ENCODE results near the gene TM9SF4.

Gene TM9SF4

DNA sequence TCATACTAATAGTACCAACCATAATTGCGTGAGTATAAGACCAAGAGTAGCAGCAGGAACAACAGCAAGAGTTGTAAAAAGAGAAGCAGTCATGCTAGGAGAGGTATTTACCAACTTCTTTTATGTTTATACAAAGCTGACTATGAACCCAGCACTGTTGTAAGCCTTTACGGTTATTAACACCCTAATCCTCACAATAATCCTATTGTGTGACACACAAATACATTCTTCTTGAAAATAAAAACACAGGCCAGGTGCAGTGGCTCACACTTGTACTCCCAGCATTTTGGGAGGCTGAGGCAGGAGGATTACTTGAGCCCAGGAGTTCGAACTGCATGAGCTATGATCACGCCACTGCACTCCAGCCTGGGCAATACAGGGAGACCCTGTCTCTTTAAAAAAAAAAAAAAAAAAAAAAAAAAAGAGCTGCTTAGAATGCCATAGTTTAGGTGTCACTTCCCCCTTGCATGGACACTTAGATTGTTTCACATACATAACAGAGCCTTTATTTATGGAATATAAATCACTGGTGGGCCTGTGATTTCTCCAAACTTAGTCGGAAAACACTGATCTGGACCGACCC, 37.3 kb upstream of the TM9SF4 start:
- Histone ChIP-seq H3K36me3 (ENCODE audit: control insufficient read depth, insufficient read depth, low read length, severe bottlenecking) (no peaks in the 10 kb centered on the region), H3K9me3 (ENCODE audit: control insufficient read depth, low read length) (no peaks in the 10 kb centered on the region), H3K4me1 (ENCODE audit: control insufficient read depth, insufficient read depth, low read length) (peaks cover 12% of the 10 kb centered on the region), H3K9ac (ENCODE audit: low read length) (no peak overlapping the region), H3K4me3 (ENCODE audit: low read length) (no peak overlapping the region), H3K27me3 (replicated peaks; ENCODE audit: control insufficient read depth, insufficient read depth, low read length) (peaks cover 30% of the 10 kb centered on the region)
- DNase-seq (ENCODE audit: low read depth) = no peak

DNA sequence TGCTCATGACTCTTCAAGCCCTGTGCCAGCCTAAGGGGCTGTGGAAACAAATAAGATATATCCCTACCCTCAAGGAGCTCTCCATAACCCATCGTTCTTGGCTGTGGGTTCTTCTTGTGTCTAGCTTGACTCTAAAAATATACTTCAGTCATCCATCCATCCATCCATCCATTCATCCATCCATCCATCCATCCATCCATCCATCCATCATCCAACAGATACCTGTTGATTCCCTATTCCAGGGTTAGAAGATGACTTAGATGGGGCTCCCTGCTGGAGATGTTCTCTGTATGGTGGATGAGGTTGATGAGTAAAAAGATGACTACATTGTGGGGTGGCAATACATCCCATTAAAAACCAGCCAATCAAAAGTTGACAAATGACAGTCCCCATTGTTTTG, 34.0 kb upstream of the TM9SF4 start:
- H3K9ac ChIP-seq (ENCODE audit: low read length) = no peak overlapping the region
- DNase-seq (ENCODE audit: low read depth) = no peak
- H3K4me3 ChIP-seq (ENCODE audit: low read length) = no peak overlapping the region
- no peaks in the 10 kb centered on the region for H3K9me3 ChIP-seq (ENCODE audit: control insufficient read depth, low read length)
- peaks cover 46% of the 10 kb centered on the region for H3K27me3 ChIP-seq (replicated peaks; ENCODE audit: control insufficient read depth, insufficient read depth, low read length)
- no peaks in the 10 kb centered on the region for H3K36me3 ChIP-seq (ENCODE audit: control insufficient read depth, insufficient read depth, low read length, severe bottlenecking)
- H3K4me1 ChIP-seq (ENCODE audit: control insufficient read depth, insufficient read depth, low read length) = no peaks in the 10 kb centered on the region

DNA sequence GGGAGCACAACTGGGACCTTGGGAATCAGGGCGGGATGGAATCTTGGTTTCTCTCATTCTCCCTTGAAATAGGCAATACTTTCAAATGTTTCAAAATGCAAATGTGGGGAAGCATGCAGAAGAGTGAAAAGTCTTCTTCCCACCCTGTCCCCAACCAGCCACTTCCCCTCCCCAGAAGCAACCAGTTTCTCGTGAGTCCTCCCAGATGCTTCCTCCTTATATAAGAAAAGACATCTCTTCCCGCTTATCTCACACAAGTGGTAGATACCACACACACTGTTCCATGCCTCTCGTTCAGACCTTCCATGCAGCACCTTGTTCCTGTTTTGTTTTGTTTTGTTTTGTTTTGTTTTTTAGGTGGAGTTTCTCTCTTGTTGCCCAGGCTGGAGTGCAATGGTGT, 32.3 kb upstream of the TM9SF4 start:
- DNase-seq (ENCODE audit: low read depth) = no peak
- Histone ChIP-seq H3K9ac (ENCODE audit: low read length) (no peak overlapping the region), H3K4me1 (ENCODE audit: control insufficient read depth, insufficient read depth, low read length) (no peaks in the 10 kb centered on the region)

DNA sequence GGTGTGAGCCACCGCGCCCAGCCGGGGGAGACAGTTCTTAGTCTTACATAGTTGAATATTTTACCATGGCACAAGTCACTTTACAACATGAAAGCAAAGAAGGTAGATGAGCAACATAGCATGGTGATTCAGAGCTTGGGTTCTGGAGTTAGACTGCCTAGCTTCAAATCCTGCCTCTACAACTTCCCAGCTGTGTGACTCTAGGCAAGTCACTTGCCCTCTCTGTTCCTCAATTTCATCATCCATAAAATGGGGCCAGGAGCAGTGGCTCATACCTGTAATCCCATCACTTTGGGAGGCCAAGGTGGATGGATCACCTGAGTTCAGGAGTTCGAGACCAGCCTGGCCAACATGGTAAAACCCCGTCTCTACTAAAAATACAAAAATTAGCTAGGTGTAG, 31.2 kb upstream of the TM9SF4 start:
- DNase-seq (ENCODE audit: low read depth) = no peak
- peaks cover 4% of the 10 kb centered on the region for H3K4me1 ChIP-seq (ENCODE audit: control insufficient read depth, insufficient read depth, low read length)
- no peak overlapping the region for H3K4me3 ChIP-seq (ENCODE audit: low read length)
- H3K36me3 ChIP-seq (ENCODE audit: control insufficient read depth, insufficient read depth, low read length, severe bottlenecking) = no peaks in the 10 kb centered on the region
- no peak overlapping the region for H3K9ac ChIP-seq (ENCODE audit: low read length)
- peaks cover 62% of the 10 kb centered on the region for H3K27me3 ChIP-seq (replicated peaks; ENCODE audit: control insufficient read depth, insufficient read depth, low read length)
- no peaks in the 10 kb centered on the region for H3K9me3 ChIP-seq (ENCODE audit: control insufficient read depth, low read length)

More for the DNA sequence above, 32.3 kb upstream of the TM9SF4 start:
- H3K36me3 ChIP-seq (ENCODE audit: control insufficient read depth, insufficient read depth, low read length, severe bottlenecking) = no peaks in the 10 kb centered on the region
- peaks cover 58% of the 10 kb centered on the region for H3K27me3 ChIP-seq (replicated peaks; ENCODE audit: control insufficient read depth, insufficient read depth, low read length)
- H3K9me3 ChIP-seq (ENCODE audit: control insufficient read depth, low read length) = no peaks in the 10 kb centered on the region
- no peak overlapping the region for H3K4me3 ChIP-seq (ENCODE audit: low read length)

DNA sequence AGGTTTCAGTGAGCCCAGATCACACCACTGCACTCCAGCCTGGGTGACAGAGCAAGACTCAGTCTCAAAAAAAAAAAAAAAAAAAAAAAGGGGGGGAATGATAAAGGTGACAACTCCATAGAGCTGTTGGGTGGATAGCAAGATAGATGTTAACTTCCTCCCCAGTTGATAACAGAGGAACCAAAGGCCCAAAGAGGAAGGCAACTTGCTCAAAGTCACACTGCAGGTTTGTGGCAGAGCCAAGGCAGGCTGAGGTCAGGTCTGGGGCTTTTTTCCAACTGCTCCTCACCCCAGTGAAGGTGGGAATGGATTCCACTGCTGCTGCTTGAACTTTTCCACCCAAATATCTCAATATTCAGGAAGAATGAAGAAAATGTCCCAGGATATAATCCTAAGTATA, 30.7 kb upstream of the TM9SF4 start:
- no peak overlapping the region for H3K9ac ChIP-seq (ENCODE audit: low read length)
- no peaks in the 10 kb centered on the region for H3K9me3 ChIP-seq (ENCODE audit: control insufficient read depth, low read length)
- H3K4me3 ChIP-seq (ENCODE audit: low read length) = no peak overlapping the region
- DNase-seq (ENCODE audit: low read depth) = no peak
- peaks cover 64% of the 10 kb centered on the region for H3K27me3 ChIP-seq (replicated peaks; ENCODE audit: control insufficient read depth, insufficient read depth, low read length)
- no peaks in the 10 kb centered on the region for H3K36me3 ChIP-seq (ENCODE audit: control insufficient read depth, insufficient read depth, low read length, severe bottlenecking)
- H3K4me1 ChIP-seq (ENCODE audit: control insufficient read depth, insufficient read depth, low read length) = peaks cover 4% of the 10 kb centered on the region

DNA sequence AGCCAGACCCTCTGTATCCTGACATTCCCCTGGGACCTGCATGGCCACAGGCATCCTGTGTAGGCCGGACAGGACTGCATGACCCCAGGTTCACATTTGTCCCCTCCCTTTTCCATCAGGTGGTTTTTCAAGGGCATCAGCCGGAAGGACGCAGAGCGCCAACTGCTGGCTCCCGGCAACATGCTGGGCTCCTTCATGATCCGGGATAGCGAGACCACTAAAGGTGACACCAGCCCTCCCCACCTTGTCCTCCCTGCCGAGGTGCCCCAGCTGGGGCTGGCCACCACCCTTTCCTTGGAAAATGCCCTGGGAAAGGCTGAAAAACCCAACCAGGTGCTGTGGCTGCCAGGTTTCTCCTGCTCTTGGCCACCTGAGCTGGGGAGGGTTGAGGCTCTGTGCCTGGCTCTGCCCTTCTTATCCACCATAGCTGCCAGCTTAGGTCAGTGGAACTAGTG, 29.8 kb upstream of the TM9SF4 start:
- Histone ChIP-seq H3K9ac (ENCODE audit: low read length) (no peak overlapping the region), H3K4me3 (ENCODE audit: low read length) (no peak overlapping the region), H3K4me1 (ENCODE audit: control insufficient read depth, insufficient read depth, low read length) (peaks cover 4% of the 10 kb centered on the region), H3K36me3 (ENCODE audit: control insufficient read depth, insufficient read depth, low read length, severe bottlenecking) (no peaks in the 10 kb centered on the region), H3K27me3 (replicated peaks; ENCODE audit: control insufficient read depth, insufficient read depth, low read length) (peaks cover 63% of the 10 kb centered on the region), H3K9me3 (ENCODE audit: control insufficient read depth, low read length) (no peaks in the 10 kb centered on the region)
- DNase-seq (ENCODE audit: low read depth) = no peak

DNA sequence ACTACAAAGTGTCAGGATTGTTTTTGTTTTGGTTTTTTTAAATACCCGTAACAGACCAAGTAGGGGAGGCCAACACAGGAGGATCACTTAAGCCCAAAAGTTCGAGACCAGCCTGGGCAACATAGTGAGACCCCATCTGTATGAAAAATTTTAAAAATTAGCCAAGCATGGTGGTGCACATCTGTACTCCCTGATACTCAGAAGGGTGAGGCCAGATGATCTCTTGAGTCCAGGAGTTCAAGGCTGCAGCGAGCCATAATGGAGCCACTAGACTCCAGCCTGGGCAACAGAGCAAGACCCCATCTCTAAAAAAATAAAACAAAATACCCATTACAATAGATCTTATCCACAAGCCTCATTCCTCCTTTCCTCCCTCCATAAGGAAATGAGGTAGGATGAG, 28.7 kb upstream of the TM9SF4 start:
- Histone ChIP-seq H3K27me3 (replicated peaks; ENCODE audit: control insufficient read depth, insufficient read depth, low read length) (peaks cover 62% of the 10 kb centered on the region), H3K9me3 (ENCODE audit: control insufficient read depth, low read length) (no peaks in the 10 kb centered on the region), H3K4me3 (ENCODE audit: low read length) (no peak overlapping the region), H3K36me3 (ENCODE audit: control insufficient read depth, insufficient read depth, low read length, severe bottlenecking) (no peaks in the 10 kb centered on the region), H3K9ac (ENCODE audit: low read length) (no peak overlapping the region), H3K4me1 (ENCODE audit: control insufficient read depth, insufficient read depth, low read length) (peaks cover 4% of the 10 kb centered on the region)
- DNase-seq (ENCODE audit: low read depth) = no peak

DNA sequence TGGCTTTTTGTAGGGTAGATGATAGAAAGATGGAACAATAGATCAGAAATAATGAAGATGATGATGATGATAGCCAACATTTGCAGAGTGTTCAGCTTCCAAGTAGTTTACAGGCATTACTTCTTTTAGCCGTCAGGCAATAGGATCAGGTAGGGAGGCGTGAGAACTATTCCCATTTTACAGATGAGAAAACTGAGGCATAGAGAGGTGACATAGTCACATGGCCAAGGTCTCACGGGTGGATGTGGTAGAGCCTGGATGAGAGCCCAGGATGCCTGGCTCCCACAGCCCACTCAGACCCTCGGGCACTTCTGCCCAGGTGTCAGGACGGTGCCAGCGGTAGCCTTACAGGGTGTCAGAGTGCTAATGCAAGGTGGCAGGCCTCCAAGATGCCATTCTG, 26.0 kb upstream of the TM9SF4 start:
- H3K36me3 ChIP-seq (ENCODE audit: control insufficient read depth, insufficient read depth, low read length, severe bottlenecking) = no peaks in the 10 kb centered on the region
- no peak overlapping the region for H3K9ac ChIP-seq (ENCODE audit: low read length)
- no peak for DNase-seq (ENCODE audit: low read depth)
- peaks cover 61% of the 10 kb centered on the region for H3K27me3 ChIP-seq (replicated peaks; ENCODE audit: control insufficient read depth, insufficient read depth, low read length)
- H3K9me3 ChIP-seq (ENCODE audit: control insufficient read depth, low read length) = peaks cover 1% of the 10 kb centered on the region
- H3K4me3 ChIP-seq (ENCODE audit: low read length) = no peak overlapping the region
- peaks cover 4% of the 10 kb centered on the region for H3K4me1 ChIP-seq (ENCODE audit: control insufficient read depth, insufficient read depth, low read length)

DNA sequence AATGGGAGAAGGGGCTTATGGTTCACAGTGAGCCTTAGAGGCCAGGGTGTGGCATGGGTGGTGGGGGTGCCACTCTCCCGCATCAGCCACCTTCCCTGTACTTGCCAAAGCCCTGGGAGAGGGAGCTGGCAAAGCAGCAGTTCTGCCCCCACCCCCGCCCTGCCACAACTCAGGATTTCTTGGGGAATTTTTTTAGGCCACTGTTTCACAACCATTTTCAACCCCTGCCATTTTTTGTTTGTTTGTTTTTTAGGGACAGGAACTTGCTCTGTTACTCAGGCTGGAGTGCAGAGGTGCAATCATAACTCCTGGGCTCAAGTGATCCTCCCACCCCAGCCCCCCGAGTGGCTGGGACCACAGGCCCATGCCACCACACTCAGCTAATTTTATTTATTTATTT, 22.4 kb upstream of the TM9SF4 start:
- peaks cover 6% of the 10 kb centered on the region for H3K9me3 ChIP-seq (ENCODE audit: control insufficient read depth, low read length)
- peaks cover 62% of the 10 kb centered on the region for H3K27me3 ChIP-seq (replicated peaks; ENCODE audit: control insufficient read depth, insufficient read depth, low read length)
- H3K9ac ChIP-seq (ENCODE audit: low read length) = no peak overlapping the region
- H3K4me1 ChIP-seq (ENCODE audit: control insufficient read depth, insufficient read depth, low read length) = peaks cover 4% of the 10 kb centered on the region
- H3K4me3 ChIP-seq (ENCODE audit: low read length) = no peak overlapping the region
- peak; percentile 20 for DNase-seq (ENCODE audit: low read depth)
- no peaks in the 10 kb centered on the region for H3K36me3 ChIP-seq (ENCODE audit: control insufficient read depth, insufficient read depth, low read length, severe bottlenecking)

DNA sequence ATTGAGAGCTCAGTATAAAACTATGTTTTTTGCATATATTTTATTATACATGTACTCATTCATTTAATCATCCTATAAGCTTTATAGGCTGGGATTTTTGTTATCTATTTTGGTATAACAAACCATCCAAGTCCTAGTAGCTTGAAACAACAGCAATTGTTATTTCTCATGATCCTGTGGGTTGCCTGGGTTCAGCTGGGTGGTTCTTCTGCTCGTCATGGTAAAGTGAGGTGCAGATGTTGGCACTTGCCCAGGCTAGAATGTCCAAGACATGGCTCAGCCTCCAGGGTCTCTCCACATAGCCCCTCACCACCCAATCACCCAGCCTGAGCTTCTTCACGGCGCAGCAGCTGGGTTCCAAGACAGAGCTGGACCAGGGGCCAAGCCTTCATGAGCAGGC, 20.8 kb upstream of the TM9SF4 start:
- DNase-seq (ENCODE audit: low read depth) = no peak
- H3K9ac ChIP-seq (ENCODE audit: low read length) = no peak overlapping the region
- H3K4me1 ChIP-seq (ENCODE audit: control insufficient read depth, insufficient read depth, low read length) = no peaks in the 10 kb centered on the region

DNA sequence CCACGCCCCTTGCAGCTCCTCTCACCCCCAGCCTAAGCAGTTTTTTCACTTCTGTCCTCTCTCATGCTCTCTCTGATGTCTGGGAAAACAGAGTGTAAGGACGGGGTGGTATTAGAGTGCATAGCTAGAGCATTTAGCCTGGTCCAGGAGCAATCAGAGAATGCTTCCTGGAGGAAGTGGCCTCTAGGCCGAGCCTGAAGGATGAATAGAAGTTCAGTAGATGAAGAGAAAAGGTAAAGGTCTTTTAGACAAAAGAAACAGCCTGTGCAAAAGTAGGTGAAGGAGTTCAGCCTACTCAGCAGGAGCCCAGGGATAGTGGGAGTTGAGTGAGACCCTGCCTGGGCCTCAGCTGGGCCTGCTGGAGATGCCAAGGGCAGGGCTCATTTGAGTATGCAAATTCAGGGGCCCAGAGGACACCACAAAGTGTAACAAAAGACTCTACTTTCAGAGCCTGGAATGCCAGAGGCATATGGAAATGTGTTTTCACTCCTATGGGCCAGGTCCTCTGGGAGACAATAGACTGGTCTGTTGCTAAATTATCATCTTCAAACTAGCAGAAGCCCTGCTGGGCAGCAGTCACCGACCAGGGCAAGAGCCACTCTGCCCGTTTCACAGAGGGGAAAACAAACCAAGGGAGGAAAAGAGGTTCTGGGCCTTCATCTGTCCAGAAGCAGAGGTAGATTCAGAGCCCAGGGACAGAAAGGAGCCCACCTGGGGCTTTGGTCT, 19.7 kb upstream of the TM9SF4 start:
- Histone ChIP-seq H3K9me3 (ENCODE audit: control insufficient read depth, low read length) (peaks cover 6% of the 10 kb centered on the region), H3K4me1 (ENCODE audit: control insufficient read depth, insufficient read depth, low read length) (no peaks in the 10 kb centered on the region), H3K4me3 (ENCODE audit: low read length) (no peak overlapping the region), H3K9ac (ENCODE audit: low read length) (no peak overlapping the region), H3K36me3 (ENCODE audit: control insufficient read depth, insufficient read depth, low read length, severe bottlenecking) (no peaks in the 10 kb centered on the region), H3K27me3 (replicated peaks; ENCODE audit: control insufficient read depth, insufficient read depth, low read length) (peaks cover 67% of the 10 kb centered on the region)
- DNase-seq (ENCODE audit: low read depth) = no peak

More for the DNA sequence above, 20.8 kb upstream of the TM9SF4 start:
- peaks cover 68% of the 10 kb centered on the region for H3K27me3 ChIP-seq (replicated peaks; ENCODE audit: control insufficient read depth, insufficient read depth, low read length)
- H3K9me3 ChIP-seq (ENCODE audit: control insufficient read depth, low read length) = peaks cover 6% of the 10 kb centered on the region
- H3K36me3 ChIP-seq (ENCODE audit: control insufficient read depth, insufficient read depth, low read length, severe bottlenecking) = no peaks in the 10 kb centered on the region
- no peak overlapping the region for H3K4me3 ChIP-seq (ENCODE audit: low read length)

Data from adipocyte (in vitro differentiated cells).